GM18870 (cell line): ENCODE measurements around the gene WRAP73.

Source experiments
- ATAC-seq: cut with Tn5 transposase; IDR thresholded peaks from one replicate; pipeline ENCODE4 v1.9.1; 2021; ENCODE audit warnings: moderate library complexity; ENCODE audit not compliant: unreplicated experiment

The WRAP73 gene

GRCh38 chr1:3650248-3651025 is 534 bp upstream of the WRAP73 start:
- no peak for ATAC-seq

- no peak for ATAC-seq
Measured at GRCh38 chr1:3646596-3646995, 3.3 kb downstream of the WRAP73 start.

- ATAC-seq = no peak
Measured at GRCh38 chr1:3645666-3646355, 4.1 kb downstream of the WRAP73 start.

GRCh38 chr1:3645247-3645646 is 4.7 kb downstream of the WRAP73 start:
- ATAC-seq = no peak

- ATAC-seq = no peak
Measured at GRCh38 chr1:3644273-3644672, 5.6 kb downstream of the WRAP73 start.

- ATAC-seq = no peak
Measured at GRCh38 chr1:3642919-3643675, 6.8 kb downstream of the WRAP73 start.

- ATAC-seq = no peak
Measured at GRCh38 chr1:3641816-3642215, 8.1 kb downstream of the WRAP73 start.

- ATAC-seq = no peak
Measured at GRCh38 chr1:3641046-3641760, 8.7 kb downstream of the WRAP73 start.

GRCh38 chr1:3640121-3640837 is 9.6 kb downstream of the WRAP73 start:
- ATAC-seq = no peak

GRCh38 chr1:3639397-3639911 is 10.4 kb downstream of the WRAP73 start:
- no peak for ATAC-seq

- ATAC-seq = no peak
Measured at GRCh38 chr1:3638676-3639075, 11.2 kb downstream of the WRAP73 start.

GRCh38 chr1:3638027-3638426 is 11.9 kb downstream of the WRAP73 start:
- ATAC-seq = no peak

- ATAC-seq = no peak
Measured at GRCh38 chr1:3636531-3636930, 13.4 kb downstream of the WRAP73 start.

- no peak for ATAC-seq
Measured at GRCh38 chr1:3636080-3636479, 13.8 kb downstream of the WRAP73 start.

- ATAC-seq = no peak
Measured at GRCh38 chr1:3634059-3634800, 15.7 kb downstream of the WRAP73 start.

- no peak for ATAC-seq
Measured at GRCh38 chr1:3633344-3634058, 16.4 kb downstream of the WRAP73 start.

- ATAC-seq = no peak
Measured at GRCh38 chr1:3632716-3633343, 17.1 kb downstream of the WRAP73 start.

- ATAC-seq = no peak
Measured at GRCh38 chr1:3632298-3632697, 17.6 kb downstream of the WRAP73 start.
